ENCODE results near the gene PATL2.
"Not testable (repeated sequence)": the region's sequence is repeated elsewhere in the genome, so short reads cannot be mapped to it uniquely, and the experiment has no call there.

The PATL2 gene

GRCh38 chr15:44692659-44693058 lies 18.5 kb downstream of the PATL2 start:
- no peaks in the 10 kb centered on the region for H3K27me3 ChIP-seq (ENCODE audit: control insufficient read depth in 2 of 2, insufficient read depth in 2 of 2, low read length in 2 of 2)
- H3K4me1 ChIP-seq (ENCODE audit: control insufficient read depth in 2 of 2, insufficient read depth in 2 of 2, low read length in 2 of 2) = no peaks in the 10 kb centered on the region
- no peaks in the 10 kb centered on the region for H3K36me3 ChIP-seq (ENCODE audit: control insufficient read depth in 2 of 2, insufficient read depth in 2 of 2, low read length in 2 of 2)
- no peak overlapping the region for H3K4me3 ChIP-seq (ENCODE audit: low read length in 2 of 2)
- no peak overlapping the region for H3K27ac ChIP-seq (ENCODE audit: low read depth in 2 of 2, low read length in 2 of 2)
- no peak overlapping the region for H3K9ac ChIP-seq (ENCODE audit: low read depth in 1 of 2, low read length in 2 of 2)
- H3K9me3 ChIP-seq (ENCODE audit: control insufficient read depth in 2 of 2, low read length in 2 of 2) = no peaks in the 10 kb centered on the region

- H3K36me3 ChIP-seq (ENCODE audit: control insufficient read depth in 2 of 2, insufficient read depth in 2 of 2, low read length in 2 of 2); H3K4me3 ChIP-seq (ENCODE audit: low read length in 2 of 2); H3K9ac ChIP-seq (ENCODE audit: low read depth in 1 of 2, low read length in 2 of 2); H3K27ac ChIP-seq (ENCODE audit: low read depth in 2 of 2, low read length in 2 of 2); H3K4me1 ChIP-seq (ENCODE audit: control insufficient read depth in 2 of 2, insufficient read depth in 2 of 2, low read length in 2 of 2); H3K9me3 ChIP-seq (ENCODE audit: control insufficient read depth in 2 of 2, low read length in 2 of 2); H3K27me3 ChIP-seq (ENCODE audit: control insufficient read depth in 2 of 2, insufficient read depth in 2 of 2, low read length in 2 of 2): not testable (repeated sequence)
These were observed 20.9 kb downstream of the PATL2 start for GRCh38 chr15:44690245-44690644.

- not testable (repeated sequence) for H3K27ac ChIP-seq (ENCODE audit: low read depth in 2 of 2, low read length in 2 of 2); H3K9ac ChIP-seq (ENCODE audit: low read depth in 1 of 2, low read length in 2 of 2); H3K4me1 ChIP-seq (ENCODE audit: control insufficient read depth in 2 of 2, insufficient read depth in 2 of 2, low read length in 2 of 2); H3K36me3 ChIP-seq (ENCODE audit: control insufficient read depth in 2 of 2, insufficient read depth in 2 of 2, low read length in 2 of 2); H3K9me3 ChIP-seq (ENCODE audit: control insufficient read depth in 2 of 2, low read length in 2 of 2); H3K27me3 ChIP-seq (ENCODE audit: control insufficient read depth in 2 of 2, insufficient read depth in 2 of 2, low read length in 2 of 2); H3K4me3 ChIP-seq (ENCODE audit: low read length in 2 of 2)
These were observed 21.8 kb downstream of the PATL2 start for GRCh38 chr15:44689318-44689717.

- H3K27me3 ChIP-seq (ENCODE audit: control insufficient read depth in 2 of 2, insufficient read depth in 2 of 2, low read length in 2 of 2); H3K9me3 ChIP-seq (ENCODE audit: control insufficient read depth in 2 of 2, low read length in 2 of 2); H3K4me1 ChIP-seq (ENCODE audit: control insufficient read depth in 2 of 2, insufficient read depth in 2 of 2, low read length in 2 of 2); H3K36me3 ChIP-seq (ENCODE audit: control insufficient read depth in 2 of 2, insufficient read depth in 2 of 2, low read length in 2 of 2): not testable (repeated sequence)
- peak overlapping the region; percentile 46 to 61 for H3K4me3 ChIP-seq (ENCODE audit: low read length in 2 of 2)
- peak overlapping the region; percentile 65 to 75 for H3K27ac ChIP-seq (ENCODE audit: low read depth in 2 of 2, low read length in 2 of 2)
- peak overlapping the region in 1 of 2 donors; percentile 57 for H3K9ac ChIP-seq (ENCODE audit: low read depth in 1 of 2, low read length in 2 of 2)
These were observed 28.1 kb downstream of the PATL2 start for GRCh38 chr15:44682809-44683682.

GRCh38 chr15:44682211-44682610 lies 28.9 kb downstream of the PATL2 start:
- H3K36me3 ChIP-seq (ENCODE audit: control insufficient read depth in 2 of 2, insufficient read depth in 2 of 2, low read length in 2 of 2) = no peaks in the 10 kb centered on the region
- peaks cover 10 to 11% of the 10 kb centered on the region in 2 donors for H3K4me1 ChIP-seq (ENCODE audit: control insufficient read depth in 2 of 2, insufficient read depth in 2 of 2, low read length in 2 of 2)
- no peak overlapping the region for H3K27ac ChIP-seq (ENCODE audit: low read depth in 2 of 2, low read length in 2 of 2)
- H3K9ac ChIP-seq (ENCODE audit: low read depth in 1 of 2, low read length in 2 of 2) = no peak overlapping the region
- no peaks in the 10 kb centered on the region for H3K27me3 ChIP-seq (ENCODE audit: control insufficient read depth in 2 of 2, insufficient read depth in 2 of 2, low read length in 2 of 2)
- no peak overlapping the region for H3K4me3 ChIP-seq (ENCODE audit: low read length in 2 of 2)
- no peaks in the 10 kb centered on the region for H3K9me3 ChIP-seq (ENCODE audit: control insufficient read depth in 2 of 2, low read length in 2 of 2)

- no peak overlapping the region for H3K4me3 ChIP-seq (ENCODE audit: low read length in 2 of 2)
- no peaks in the 10 kb centered on the region for H3K9me3 ChIP-seq (ENCODE audit: control insufficient read depth in 2 of 2, low read length in 2 of 2)
- peaks cover 0 to 4% of the 10 kb centered on the region in 2 donors for H3K4me1 ChIP-seq (ENCODE audit: control insufficient read depth in 2 of 2, insufficient read depth in 2 of 2, low read length in 2 of 2)
- H3K9ac ChIP-seq (ENCODE audit: low read depth in 1 of 2, low read length in 2 of 2) = no peak overlapping the region
- no peaks in the 10 kb centered on the region for H3K27me3 ChIP-seq (ENCODE audit: control insufficient read depth in 2 of 2, insufficient read depth in 2 of 2, low read length in 2 of 2)
- H3K36me3 ChIP-seq (ENCODE audit: control insufficient read depth in 2 of 2, insufficient read depth in 2 of 2, low read length in 2 of 2) = no peaks in the 10 kb centered on the region
- H3K27ac ChIP-seq (ENCODE audit: low read depth in 2 of 2, low read length in 2 of 2) = peak overlapping the region in 1 of 2 donors; percentile 61
These were observed 34.4 kb downstream of the PATL2 start for GRCh38 chr15:44676676-44677075.

GRCh38 chr15:44675911-44676310 lies 35.2 kb downstream of the PATL2 start:
- no peaks in the 10 kb centered on the region for H3K9me3 ChIP-seq (ENCODE audit: control insufficient read depth in 2 of 2, low read length in 2 of 2)
- no peak overlapping the region for H3K9ac ChIP-seq (ENCODE audit: low read depth in 1 of 2, low read length in 2 of 2)
- no peak overlapping the region for H3K27ac ChIP-seq (ENCODE audit: low read depth in 2 of 2, low read length in 2 of 2)
- H3K27me3 ChIP-seq (ENCODE audit: control insufficient read depth in 2 of 2, insufficient read depth in 2 of 2, low read length in 2 of 2) = no peaks in the 10 kb centered on the region
- H3K4me3 ChIP-seq (ENCODE audit: low read length in 2 of 2) = no peak overlapping the region
- H3K4me1 ChIP-seq (ENCODE audit: control insufficient read depth in 2 of 2, insufficient read depth in 2 of 2, low read length in 2 of 2) = peaks cover 0 to 4% of the 10 kb centered on the region in 2 donors
- no peaks in the 10 kb centered on the region for H3K36me3 ChIP-seq (ENCODE audit: control insufficient read depth in 2 of 2, insufficient read depth in 2 of 2, low read length in 2 of 2)

GRCh38 chr15:44673639-44674038 lies 37.5 kb downstream of the PATL2 start:
- H3K4me1 ChIP-seq (ENCODE audit: control insufficient read depth in 2 of 2, insufficient read depth in 2 of 2, low read length in 2 of 2) = peaks cover 0 to 4% of the 10 kb centered on the region in 2 donors
- no peaks in the 10 kb centered on the region for H3K9me3 ChIP-seq (ENCODE audit: control insufficient read depth in 2 of 2, low read length in 2 of 2)
- H3K27me3 ChIP-seq (ENCODE audit: control insufficient read depth in 2 of 2, insufficient read depth in 2 of 2, low read length in 2 of 2) = no peaks in the 10 kb centered on the region
- no peak overlapping the region for H3K4me3 ChIP-seq (ENCODE audit: low read length in 2 of 2)
- H3K9ac ChIP-seq (ENCODE audit: low read depth in 1 of 2, low read length in 2 of 2) = no peak overlapping the region
- no peaks in the 10 kb centered on the region for H3K36me3 ChIP-seq (ENCODE audit: control insufficient read depth in 2 of 2, insufficient read depth in 2 of 2, low read length in 2 of 2)
- H3K27ac ChIP-seq (ENCODE audit: low read depth in 2 of 2, low read length in 2 of 2) = no peak overlapping the region

GRCh38 chr15:44670087-44670950 lies 40.8 kb downstream of the PATL2 start:
- H3K9me3 ChIP-seq (ENCODE audit: control insufficient read depth in 2 of 2, low read length in 2 of 2) = no peaks in the 10 kb centered on the region
- no peak overlapping the region for H3K4me3 ChIP-seq (ENCODE audit: low read length in 2 of 2)
- H3K27ac ChIP-seq (ENCODE audit: low read depth in 2 of 2, low read length in 2 of 2) = no peak overlapping the region
- no peak overlapping the region for H3K9ac ChIP-seq (ENCODE audit: low read depth in 1 of 2, low read length in 2 of 2)
- peaks cover 0 to 3% of the 10 kb centered on the region in 2 donors for H3K4me1 ChIP-seq (ENCODE audit: control insufficient read depth in 2 of 2, insufficient read depth in 2 of 2, low read length in 2 of 2)
- no peaks in the 10 kb centered on the region for H3K36me3 ChIP-seq (ENCODE audit: control insufficient read depth in 2 of 2, insufficient read depth in 2 of 2, low read length in 2 of 2)
- H3K27me3 ChIP-seq (ENCODE audit: control insufficient read depth in 2 of 2, insufficient read depth in 2 of 2, low read length in 2 of 2) = no peaks in the 10 kb centered on the region

- H3K27ac ChIP-seq (ENCODE audit: low read depth in 2 of 2, low read length in 2 of 2) = no peak overlapping the region
- H3K27me3 ChIP-seq (ENCODE audit: control insufficient read depth in 2 of 2, insufficient read depth in 2 of 2, low read length in 2 of 2) = no peaks in the 10 kb centered on the region
- peaks cover 2 to 8% of the 10 kb centered on the region in 2 donors for H3K4me1 ChIP-seq (ENCODE audit: control insufficient read depth in 2 of 2, insufficient read depth in 2 of 2, low read length in 2 of 2)
These were observed 42.2 kb downstream of the PATL2 start for GRCh38 chr15:44668921-44669320.

More at GRCh38 chr15:44668921-44669320, 42.2 kb downstream of the PATL2 start:
- Histone ChIP-seq H3K9me3 (ENCODE audit: control insufficient read depth in 2 of 2, low read length in 2 of 2) (no peaks in the 10 kb centered on the region), H3K4me3 (ENCODE audit: low read length in 2 of 2) (no peak overlapping the region), H3K36me3 (ENCODE audit: control insufficient read depth in 2 of 2, insufficient read depth in 2 of 2, low read length in 2 of 2) (no peaks in the 10 kb centered on the region), H3K9ac (ENCODE audit: low read depth in 1 of 2, low read length in 2 of 2) (no peak overlapping the region)
